Lung (tissue), 12 donors: ENCODE data around the gene PDCD1. TPM values are rescaled to one million over a fixed set of nuclear protein-coding genes. Genes with fewer than 3 reads are reported as not detected.

Experiments used
- ATAC-seq: fragments of 200-7000 bp; cut with Tn5 transposase; one replicate; pipeline ENCODE4 v1.9.1; 2020; ENCODE audit warnings: moderate number of reproducible peaks; ENCODE audit not compliant: insufficient read depth, low FRiP score
- DNase-seq, 3 donors: peaks; one replicate each; pipeline ENCODE4 v3.0.0-alpha.2; 2013 to 2017
- H3K27ac ChIP-seq, 2 donors: one replicate each; pipeline ENCODE4 v1.5.1; 2013; ENCODE audit warnings: mild to moderate bottlenecking in 2 of 2, moderate library complexity in 2 of 2, control low read depth in 1 of 2, inconsistent platforms in 1 of 2, low read depth in 1 of 2, low read length in 1 of 2
- H3K27me3 ChIP-seq, 3 donors: one replicate each; pipeline ENCODE4 v1.5.1; 2013; ENCODE audit warnings: low read length in 2 of 3; ENCODE audit not compliant: control insufficient read depth in 3 of 3, insufficient read depth in 3 of 3
- H3K36me3 ChIP-seq, 4 donors: one replicate each; pipeline ENCODE4 v1.5.1; 2013; ENCODE audit warnings: low read length in 4 of 4, mild to moderate bottlenecking in 1 of 4, moderate library complexity in 1 of 4; ENCODE audit not compliant: control insufficient read depth in 4 of 4, insufficient read depth in 4 of 4
- H3K4me1 ChIP-seq, 5 donors: one replicate each; pipeline ENCODE4 v1.5.1; 2013; ENCODE audit warnings: low read length in 5 of 5, mild to moderate bottlenecking in 2 of 5, moderate library complexity in 1 of 5; ENCODE audit not compliant: control insufficient read depth in 5 of 5, insufficient read depth in 5 of 5
- H3K4me3 ChIP-seq: one replicate; pipeline ENCODE4 v1.5.1; 2013; ENCODE audit warnings: mild to moderate bottlenecking, control low read depth, moderate library complexity
- H3K9ac ChIP-seq, 2 donors: one replicate each; pipeline ENCODE4 v1.5.1; 2013; ENCODE audit warnings: low read length in 2 of 2, control low read depth in 1 of 2; ENCODE audit not compliant: insufficient read depth in 1 of 2
- H3K9me3 ChIP-seq, 4 donors: one replicate each; pipeline ENCODE4 v1.5.1; 2013; ENCODE audit warnings: low read length in 3 of 4, mild to moderate bottlenecking in 1 of 4, moderate library complexity in 1 of 4; ENCODE audit not compliant: control insufficient read depth in 4 of 4, insufficient read depth in 3 of 4
- CTCF ChIP-seq: IDR thresholded peaks from 2 replicates; pipeline ENCODE4 v1.5.1; 2012; ENCODE audit warnings: mild to moderate bottlenecking; ENCODE audit errors: control extremely low read depth, extremely low read depth
- WGBS, 2 donors: extraction: QIAGEN DNeasy Blood & Tissue Kit; methylation state at CpG; one replicate each; pipeline ENCODE4 v1.1.7; 2013; 5-methylcytosine and 5-hydroxymethylcytosine counted together
- polyA plus RNA-seq, 2 donors: library from polyadenylated mRNA; stranded (reverse); fragments of 200-250 nt; gene quantifications; one replicate each; pipeline ENCODE4 v1.2.1, GENCODE V29; 2013
- total RNA-seq, 2 donors: library from RNA; depleted of rRNA in 1 of 2; stranded (reverse); fragments of >200 nt in 1 of 2; gene quantifications; one replicate each; pipeline ENCODE4 v1.2.1, GENCODE V29; 2014 to 2021
- donor health status: control.
- donor health status: control.
- donor health status: Bipolar disorder and iron deficiency.
- donor health status: healthy.
- donor health status: DM: yes; HTN: yes; CAD: no.

PDCD1 gene
- total and polyA plus RNA-seq, 4 donors = 0.59 to 0.97 (median 0.81) TPM

GRCh38 chr2:241893265-241893664 lies 34.6 kb upstream of the PDCD1 start:
- no peak for ATAC-seq
- 90 to 93% methylated on average over 16 of the region's 16 CpGs for WGBS, 2 donors
- no peaks in the 10 kb centered on the region for H3K27me3 ChIP-seq
- H3K36me3 ChIP-seq = no peaks in the 10 kb centered on the region
- H3K9me3 ChIP-seq = no peaks in the 10 kb centered on the region
- H3K4me3 ChIP-seq = no peak overlapping the region
- TF ChIP-seq CTCF = no peak
- no peak for DNase-seq
- H3K9ac ChIP-seq = no peak overlapping the region
- peaks cover 0 to 7% (median 0%) of the 10 kb centered on the region in 5 donors for H3K4me1 ChIP-seq
- H3K27ac ChIP-seq = no peak overlapping the region

GRCh38 chr2:241892299-241893137 lies 33.8 kb upstream of the PDCD1 start:
- TF ChIP-seq CTCF = no peak
- Histone ChIP-seq H3K9me3 (no peaks in the 10 kb centered on the region), H3K27me3 (no peaks in the 10 kb centered on the region), H3K9ac (no peak overlapping the region), H3K36me3 (no peaks in the 10 kb centered on the region), H3K4me1 (peaks cover 0 to 7% (median 0%) of the 10 kb centered on the region in 5 donors), H3K4me3 (no peak overlapping the region), H3K27ac (no peak overlapping the region)
- WGBS, 2 donors = 81 to 87% methylated on average over 22 of the region's 22 CpGs
- no peak for ATAC-seq
- DNase-seq = no peak

GRCh38 chr2:241891988-241892298 lies 33.2 kb upstream of the PDCD1 start:
- ATAC-seq (no peak), DNase-seq (no peak)
- no peak overlapping the region for H3K4me3 ChIP-seq
- 84 to 88% methylated on average over 3 of the region's 3 CpGs for WGBS, 2 donors
- no peaks in the 10 kb centered on the region for H3K27me3 ChIP-seq
- no peaks in the 10 kb centered on the region for H3K36me3 ChIP-seq
- H3K4me1 ChIP-seq = peaks cover 0 to 7% (median 0%) of the 10 kb centered on the region in 5 donors
- no peak overlapping the region for H3K27ac ChIP-seq
- H3K9ac ChIP-seq = no peak overlapping the region
- TF ChIP-seq CTCF = no peak
- peaks cover 0 to 2% (median 0%) of the 10 kb centered on the region in 4 donors for H3K9me3 ChIP-seq
